ELF-1 (cell line): ENCODE measurements around the gene PRKG1.
A peak's percentile ranks its signal among the peaks of the same experiment; 100 is the strongest.

ENCODE experiments used
- DNase-seq: peaks from one replicate; pipeline ENCODE4 v3.0.0-alpha.2; 2016; ENCODE audit warnings: low read depth, low spot score

PRKG1 gene

DNA sequence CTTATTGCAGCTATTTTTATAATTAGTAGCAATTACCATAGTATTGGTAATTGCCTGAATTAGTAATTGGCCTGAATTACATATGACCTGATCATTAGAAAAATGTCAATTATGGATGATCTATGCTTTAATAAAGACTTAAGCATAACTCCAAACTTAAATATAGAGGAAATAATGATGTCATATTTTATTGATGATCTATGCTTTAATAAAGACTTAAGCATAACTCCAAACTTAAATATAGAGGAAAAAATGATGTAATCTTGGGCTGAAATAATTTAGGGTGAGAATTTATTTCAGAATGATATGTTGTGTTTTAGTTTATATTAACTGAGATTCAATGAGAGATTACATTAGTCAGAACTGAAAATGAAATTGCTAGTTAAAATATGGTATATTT, 973.8 kb downstream of the PRKG1 start:
- no peak for DNase-seq

DNA sequence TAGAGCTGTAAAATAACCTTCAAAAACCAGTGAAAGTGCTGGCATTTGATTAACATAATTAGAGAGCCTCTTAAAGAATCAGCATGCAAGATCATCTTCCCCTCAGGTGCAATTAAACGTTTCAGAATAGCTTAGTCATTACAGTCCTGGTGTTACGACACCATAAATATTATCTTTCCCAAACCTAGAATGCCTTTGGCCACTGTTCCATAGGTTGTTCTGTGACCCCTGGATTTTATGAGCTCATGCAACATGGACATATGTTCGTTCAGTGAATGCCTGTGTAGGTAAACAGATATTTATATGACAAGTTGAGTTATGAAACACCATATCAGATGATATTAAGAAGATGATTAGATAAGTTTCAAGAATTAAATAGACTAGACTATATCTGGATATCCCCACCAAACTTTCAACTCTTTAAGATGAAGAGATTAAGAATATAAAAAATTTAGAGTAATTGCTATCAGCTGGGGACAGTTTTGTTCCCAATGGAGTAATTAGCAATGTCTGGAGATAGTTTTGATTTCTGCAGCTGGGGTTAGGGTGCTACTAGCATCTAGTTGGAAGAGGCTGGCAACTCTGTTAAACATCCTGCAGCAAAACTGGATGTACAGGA, 976.3 kb downstream of the PRKG1 start:
- no peak for DNase-seq

DNA sequence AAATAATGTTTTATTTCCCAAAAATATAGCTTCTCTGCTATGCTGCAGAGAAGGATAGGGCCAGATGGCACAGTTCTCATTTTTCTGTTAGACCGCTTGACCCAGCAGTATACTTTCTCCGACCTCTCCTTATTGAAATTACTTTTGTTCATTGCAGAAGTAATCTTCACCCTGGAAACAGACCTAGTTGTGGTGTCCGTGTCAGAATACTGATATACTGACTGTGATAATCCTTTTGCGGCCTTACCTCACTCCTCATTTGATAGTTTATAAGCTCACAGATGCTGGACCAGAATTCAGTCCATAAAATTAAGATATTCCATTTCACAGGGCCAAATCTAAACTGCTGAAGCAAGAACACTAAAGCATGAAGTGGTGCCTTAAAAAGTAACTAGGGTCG, 979.2 kb downstream of the PRKG1 start:
- DNase-seq: no peak

GRCh38 chr10:52056291-52056690, 982.0 kb downstream of the PRKG1 start:
- DNase-seq: no peak

DNA sequence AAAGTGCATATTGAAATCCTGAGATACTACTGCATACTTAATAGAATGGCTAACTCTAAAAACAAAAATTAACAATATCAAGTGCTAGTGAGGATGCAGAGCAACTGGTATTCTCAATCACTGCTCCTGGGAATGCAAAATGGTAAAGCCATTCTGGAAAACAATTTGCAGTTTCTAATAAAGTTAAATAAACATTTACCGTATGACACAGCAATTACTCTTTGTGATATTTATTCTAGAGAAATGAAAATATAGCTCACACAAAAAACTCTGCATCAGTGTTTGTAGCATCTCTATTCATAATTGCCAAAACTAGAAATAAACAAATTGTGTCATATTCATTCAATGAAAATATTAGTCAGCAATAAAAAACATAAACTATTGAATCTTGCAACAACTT, 984.8 kb downstream of the PRKG1 start:
- no peak for DNase-seq

- no peak for DNase-seq
Measured at GRCh38 chr10:52063159-52063558, 988.9 kb downstream of the PRKG1 start.

- DNase-seq: no peak
Measured at GRCh38 chr10:52064084-52064845, 990.0 kb downstream of the PRKG1 start.

- DNase-seq: no peak
Measured at GRCh38 chr10:52066383-52066782, 992.1 kb downstream of the PRKG1 start.

DNA sequence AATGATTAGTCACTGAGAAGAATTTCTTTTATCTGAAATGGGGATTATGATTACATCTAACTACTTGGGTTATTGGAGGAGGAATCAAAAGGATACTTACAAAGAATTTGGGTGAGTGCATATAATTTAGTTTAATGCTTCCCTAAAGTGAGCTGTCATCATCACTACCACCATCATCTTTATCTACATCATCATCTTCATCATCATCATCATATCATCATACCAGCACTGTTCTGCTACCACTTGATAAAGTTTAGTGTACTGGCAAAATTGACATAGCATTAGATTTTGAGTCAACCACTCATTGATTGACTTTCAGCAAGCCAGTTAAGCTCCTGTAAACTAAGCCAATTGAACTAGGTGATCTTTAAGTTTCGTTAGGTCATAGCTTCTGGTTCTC, 994.2 kb downstream of the PRKG1 start:
- no peak for DNase-seq

GRCh38 chr10:52071814-52072213, 997.5 kb downstream of the PRKG1 start:
- peak; percentile 14 for DNase-seq

GRCh38 chr10:52074505-52075026, 1000.3 kb downstream of the PRKG1 start:
- DNase-seq: no peak

- DNase-seq: no peak
Measured at GRCh38 chr10:52077814-52078213, 1003.5 kb downstream of the PRKG1 start.

DNA sequence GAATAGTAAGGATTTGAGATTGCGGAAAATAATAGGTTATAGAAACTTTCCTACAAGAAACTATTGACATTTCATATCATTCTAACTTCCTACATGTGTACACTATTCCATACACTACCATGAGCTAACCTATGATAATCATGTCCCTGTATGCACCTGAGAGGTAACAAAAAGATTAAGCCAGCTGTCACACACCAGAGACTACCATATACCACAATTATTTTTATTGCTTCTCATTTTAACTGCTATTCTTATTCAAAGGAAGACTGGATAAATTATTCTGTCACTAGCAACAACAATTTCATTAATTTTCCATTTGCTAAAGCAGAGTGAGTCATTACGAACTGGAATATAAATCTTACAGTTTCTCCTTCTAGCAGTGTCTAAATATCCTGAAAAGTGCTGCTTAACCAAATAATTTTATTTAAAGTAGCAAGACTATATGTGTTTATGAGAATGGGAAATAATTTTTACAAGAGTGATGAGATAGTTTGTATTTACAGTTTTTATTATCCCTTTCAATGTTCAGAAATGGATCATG, 1004.2 kb downstream of the PRKG1 start:
- DNase-seq: no peak

DNA sequence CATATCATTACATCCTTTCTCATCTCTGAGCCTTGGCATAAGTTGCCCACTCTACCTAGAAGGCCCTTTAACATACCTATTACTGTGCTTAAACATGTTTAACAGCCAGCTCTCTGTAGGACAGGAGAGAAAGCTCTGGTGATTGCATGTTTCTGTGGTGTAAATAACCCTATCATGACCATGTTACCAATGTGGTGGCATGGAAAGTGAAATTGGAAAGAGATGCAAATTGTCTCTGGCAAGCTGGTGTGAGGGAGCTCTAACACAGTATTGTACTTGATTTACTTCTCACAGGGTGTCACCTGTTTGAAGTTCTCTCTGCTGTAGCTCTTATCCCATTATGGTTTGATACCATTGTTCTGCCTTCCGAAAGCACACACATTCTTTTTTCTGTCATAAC, 1008.0 kb downstream of the PRKG1 start:
- no peak for DNase-seq

DNA sequence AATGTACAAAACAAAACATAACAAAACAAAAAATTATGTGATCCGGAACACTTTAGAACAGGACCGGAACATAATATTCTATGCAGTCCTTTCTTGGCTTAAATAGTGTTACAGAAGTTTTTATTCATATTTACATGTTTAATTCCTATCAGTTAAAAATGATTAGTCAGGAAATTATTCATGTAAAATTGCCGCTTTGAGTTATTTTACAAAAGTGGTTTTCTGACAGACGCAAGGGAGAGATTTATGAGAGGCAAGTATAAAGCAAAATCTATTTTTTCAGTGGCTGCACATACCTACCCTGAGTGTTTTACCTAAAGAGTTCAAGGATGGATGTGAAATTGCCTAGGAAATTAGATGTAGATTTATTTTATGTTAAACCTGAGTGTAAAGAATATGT, 1009.1 kb downstream of the PRKG1 start:
- no peak for DNase-seq

DNA sequence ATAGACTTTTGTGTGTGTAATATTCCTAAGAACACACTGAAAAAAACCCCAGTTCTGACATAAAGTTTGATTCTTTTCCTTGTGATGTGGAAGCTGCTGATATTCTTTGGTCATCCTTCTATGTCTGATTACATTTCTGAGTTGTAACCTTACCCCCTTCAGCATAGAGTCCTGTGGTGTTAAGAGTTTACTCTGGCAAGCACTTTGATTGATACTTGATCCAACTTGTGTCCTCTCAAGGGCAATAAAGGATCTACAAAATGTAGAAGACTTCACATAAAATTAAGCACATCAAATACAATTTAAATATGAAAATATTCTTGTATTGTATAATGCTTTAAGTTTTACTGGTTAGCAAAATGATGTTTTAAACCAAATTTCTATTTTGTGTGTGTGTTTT, 1018.1 kb downstream of the PRKG1 start:
- DNase-seq: no peak

GRCh38 chr10:52098130-52098529, 1023.8 kb downstream of the PRKG1 start:
- DNase-seq: no peak

GRCh38 chr10:52099026-52099600, 1024.8 kb downstream of the PRKG1 start:
- DNase-seq: no peak

GRCh38 chr10:52100011-52100547, 1025.8 kb downstream of the PRKG1 start:
- no peak for DNase-seq

- DNase-seq: no peak
Measured at GRCh38 chr10:52105301-52105700, 1031.0 kb downstream of the PRKG1 start.

- no peak for DNase-seq
Measured at GRCh38 chr10:52106011-52106410, 1031.7 kb downstream of the PRKG1 start.

GRCh38 chr10:52106899-52107298, 1032.6 kb downstream of the PRKG1 start:
- DNase-seq: no peak
